ENCODE data around the gene LEAP2.
"Not testable (repeated sequence)": the region's sequence is repeated elsewhere in the genome, so short reads cannot be mapped to it uniquely, and the experiment has no call there.

The LEAP2 gene

GRCh38 chr5:132853323-132853722, 20.1 kb upstream of the LEAP2 start:
- H2BK15ac ChIP-seq (ENCODE audit: low read depth, poor library complexity, severe bottlenecking), result no peak overlapping the region
- no peak overlapping the region for H3K14ac ChIP-seq (ENCODE audit: low read length in 2 of 2)
- H3K23ac ChIP-seq (ENCODE audit: low read length in 2 of 2), result no peak overlapping the region
- H3K79me1 ChIP-seq (replicated peaks; ENCODE audit: low read length, poor library complexity, severe bottlenecking), result no peaks in the 10 kb centered on the region
- no peak overlapping the region for H3K9ac ChIP-seq (ENCODE audit: low read length)
- H3K36me3 ChIP-seq (ENCODE audit: control insufficient read depth in 1 of 2, insufficient read depth in 2 of 2, low read depth in 1 of 2, low read length in 2 of 2), result no peaks in the 10 kb centered on the region
- no peak overlapping the region for H2BK120ac ChIP-seq (ENCODE audit: low read depth, low read length)
- H2BK5ac ChIP-seq (ENCODE audit: low read depth, low read length, poor library complexity, severe bottlenecking), result no peak overlapping the region
- no peak overlapping the region for H2AFZ ChIP-seq (ENCODE audit: low read depth, low read length)
- no peak overlapping the region for H3K18ac ChIP-seq (ENCODE audit: low read depth in 1 of 2, low read length in 2 of 2)
- H3K4me2 ChIP-seq (ENCODE audit: low read length, poor library complexity, severe bottlenecking), result no peak overlapping the region
- H3K9me3 ChIP-seq (ENCODE audit: control insufficient read depth, low read length), result no peaks in the 10 kb centered on the region
- 95% methylated on average over 2 of the region's 3 CpGs for WGBS
- H3K4me1 ChIP-seq (ENCODE audit: control insufficient read depth, insufficient read depth, low read depth, low read length), result no peaks in the 10 kb centered on the region
- no peak overlapping the region for H3K4ac ChIP-seq (ENCODE audit: low read depth in 1 of 2, low read length in 2 of 2)
- no peak overlapping the region for H2AK5ac ChIP-seq (ENCODE audit: low read length, severe bottlenecking)
- no peak overlapping the region for H3K4me3 ChIP-seq (ENCODE audit: insufficient read depth in 1 of 2, low read depth in 1 of 2, low read length in 2 of 2)
- no peak overlapping the region for H4K91ac ChIP-seq (ENCODE audit: low read length)
- H3K27me3 ChIP-seq (ENCODE audit: control insufficient read depth in 1 of 2, insufficient read depth in 1 of 2, low read length in 2 of 2), result no peaks in the 10 kb centered on the region
- no peak for DNase-seq
- no peak overlapping the region for H3K27ac ChIP-seq (ENCODE audit: low read length, poor library complexity, severe bottlenecking)
- no peak overlapping the region for H2BK12ac ChIP-seq (ENCODE audit: low read length in 2 of 2)
- H4K8ac ChIP-seq (ENCODE audit: low read length), result no peak overlapping the region

GRCh38 chr5:132853790-132854189, 19.7 kb upstream of the LEAP2 start:
- Histone ChIP-seq H2AK5ac (ENCODE audit: low read length, severe bottlenecking) (no peak overlapping the region), H3K4me1 (ENCODE audit: control insufficient read depth, insufficient read depth, low read depth, low read length) (no peaks in the 10 kb centered on the region), H3K4me2 (ENCODE audit: low read length, poor library complexity, severe bottlenecking) (no peak overlapping the region), H4K91ac (ENCODE audit: low read length) (no peak overlapping the region), H3K14ac (ENCODE audit: low read length in 2 of 2) (no peak overlapping the region), H3K27me3 (ENCODE audit: control insufficient read depth in 1 of 2, insufficient read depth in 1 of 2, low read length in 2 of 2) (no peaks in the 10 kb centered on the region), H3K36me3 (ENCODE audit: control insufficient read depth in 1 of 2, insufficient read depth in 2 of 2, low read depth in 1 of 2, low read length in 2 of 2) (no peaks in the 10 kb centered on the region), H4K8ac (ENCODE audit: low read length) (no peak overlapping the region), H3K79me1 (replicated peaks; ENCODE audit: low read length, poor library complexity, severe bottlenecking) (no peaks in the 10 kb centered on the region), H3K18ac (ENCODE audit: low read depth in 1 of 2, low read length in 2 of 2) (no peak overlapping the region), H3K27ac (ENCODE audit: low read length, poor library complexity, severe bottlenecking) (no peak overlapping the region), H3K23ac (ENCODE audit: low read length in 2 of 2) (no peak overlapping the region), H3K4ac (ENCODE audit: low read depth in 1 of 2, low read length in 2 of 2) (no peak overlapping the region), H3K9me3 (ENCODE audit: control insufficient read depth, low read length) (no peaks in the 10 kb centered on the region), H2BK12ac (ENCODE audit: low read length in 2 of 2) (no peak overlapping the region), H3K9ac (ENCODE audit: low read length) (no peak overlapping the region), H2BK120ac (ENCODE audit: low read depth, low read length) (no peak overlapping the region), H2BK5ac (ENCODE audit: low read depth, low read length, poor library complexity, severe bottlenecking) (no peak overlapping the region), H3K4me3 (ENCODE audit: insufficient read depth in 1 of 2, low read depth in 1 of 2, low read length in 2 of 2) (no peak overlapping the region), H2AFZ (ENCODE audit: low read depth, low read length) (no peak overlapping the region), H2BK15ac (ENCODE audit: low read depth, poor library complexity, severe bottlenecking) (no peak overlapping the region)
- 60% methylated on average over 1 of the region's 1 CpG for WGBS
- DNase-seq, result no peak

GRCh38 chr5:132854301-132854700, 19.2 kb upstream of the LEAP2 start:
- Histone ChIP-seq H3K27me3 (ENCODE audit: control insufficient read depth in 1 of 2, insufficient read depth in 1 of 2, low read length in 2 of 2) (no peaks in the 10 kb centered on the region), H3K79me1 (replicated peaks; ENCODE audit: low read length, poor library complexity, severe bottlenecking) (no peaks in the 10 kb centered on the region), H3K14ac (ENCODE audit: low read length in 2 of 2) (no peak overlapping the region), H2BK5ac (ENCODE audit: low read depth, low read length, poor library complexity, severe bottlenecking) (no peak overlapping the region), H3K4me1 (ENCODE audit: control insufficient read depth, insufficient read depth, low read depth, low read length) (no peaks in the 10 kb centered on the region), H3K9me3 (ENCODE audit: control insufficient read depth, low read length) (no peaks in the 10 kb centered on the region), H2BK12ac (ENCODE audit: low read length in 2 of 2) (no peak overlapping the region), H3K36me3 (ENCODE audit: control insufficient read depth in 1 of 2, insufficient read depth in 2 of 2, low read depth in 1 of 2, low read length in 2 of 2) (no peaks in the 10 kb centered on the region), H2AFZ (ENCODE audit: low read depth, low read length) (no peak overlapping the region), H4K91ac (ENCODE audit: low read length) (no peak overlapping the region), H3K4ac (ENCODE audit: low read depth in 1 of 2, low read length in 2 of 2) (no peak overlapping the region), H3K27ac (ENCODE audit: low read length, poor library complexity, severe bottlenecking) (no peak overlapping the region), H3K9ac (ENCODE audit: low read length) (no peak overlapping the region), H2AK5ac (ENCODE audit: low read length, severe bottlenecking) (no peak overlapping the region), H3K23ac (ENCODE audit: low read length in 2 of 2) (no peak overlapping the region), H3K4me2 (ENCODE audit: low read length, poor library complexity, severe bottlenecking) (no peak overlapping the region), H4K8ac (ENCODE audit: low read length) (no peak overlapping the region), H2BK15ac (ENCODE audit: low read depth, poor library complexity, severe bottlenecking) (no peak overlapping the region), H2BK120ac (ENCODE audit: low read depth, low read length) (no peak overlapping the region), H3K18ac (ENCODE audit: low read depth in 1 of 2, low read length in 2 of 2) (no peak overlapping the region), H3K4me3 (ENCODE audit: insufficient read depth in 1 of 2, low read depth in 1 of 2, low read length in 2 of 2) (no peak overlapping the region)
- no peak for DNase-seq
- WGBS, result 58% methylated on average over 3 of the region's 3 CpGs

GRCh38 chr5:132854992-132855391, 18.5 kb upstream of the LEAP2 start:
- H3K4ac ChIP-seq (ENCODE audit: low read depth in 1 of 2, low read length in 2 of 2); H3K79me1 ChIP-seq (replicated peaks; ENCODE audit: low read length, poor library complexity, severe bottlenecking); H3K18ac ChIP-seq (ENCODE audit: low read depth in 1 of 2, low read length in 2 of 2); H2BK15ac ChIP-seq (ENCODE audit: low read depth, poor library complexity, severe bottlenecking); H3K14ac ChIP-seq (ENCODE audit: low read length in 2 of 2); H3K23ac ChIP-seq (ENCODE audit: low read length in 2 of 2); H3K4me2 ChIP-seq (ENCODE audit: low read length, poor library complexity, severe bottlenecking); H3K27me3 ChIP-seq (ENCODE audit: control insufficient read depth in 1 of 2, insufficient read depth in 1 of 2, low read length in 2 of 2); H3K4me1 ChIP-seq (ENCODE audit: control insufficient read depth, insufficient read depth, low read depth, low read length); H2BK12ac ChIP-seq (ENCODE audit: low read length in 2 of 2); H3K4me3 ChIP-seq (ENCODE audit: insufficient read depth in 1 of 2, low read depth in 1 of 2, low read length in 2 of 2); H2BK5ac ChIP-seq (ENCODE audit: low read depth, low read length, poor library complexity, severe bottlenecking); H4K91ac ChIP-seq (ENCODE audit: low read length); H4K8ac ChIP-seq (ENCODE audit: low read length); H3K36me3 ChIP-seq (ENCODE audit: control insufficient read depth in 1 of 2, insufficient read depth in 2 of 2, low read depth in 1 of 2, low read length in 2 of 2); H2AK5ac ChIP-seq (ENCODE audit: low read length, severe bottlenecking); H2BK120ac ChIP-seq (ENCODE audit: low read depth, low read length); H3K9ac ChIP-seq (ENCODE audit: low read length); H3K9me3 ChIP-seq (ENCODE audit: control insufficient read depth, low read length); H2AFZ ChIP-seq (ENCODE audit: low read depth, low read length); DNase-seq; H3K27ac ChIP-seq (ENCODE audit: low read length, poor library complexity, severe bottlenecking): not testable (repeated sequence)
- WGBS, result 93% methylated on average over 5 of the region's 5 CpGs
